SK-N-SH (cell line): ENCODE data around the gene PRKG1. TPM values are rescaled to one million over a fixed set of nuclear protein-coding genes. Genes with fewer than 3 reads are reported as not detected.

Experiments used
- CTCF ChIA-PET: fragments of 300-600, 350-600 bp; formaldehyde crosslinking; extraction: SDS; loops from one replicate; lab custom pipeline; 2021; lab: Yijun Ruan, JAX
- POLR2A ChIA-PET: fragments of 350-600 bp; sonication (Branson Sonifier 250); formaldehyde crosslinking; extraction: SDS; loops from one replicate; lab custom pipeline; 2020; ENCODE audit warnings: antibody characterized with exemption, inconsistent platforms; lab: Yijun Ruan, JAX
- DNase-seq: peaks from one replicate; pipeline ENCODE4 v3.0.0; 2012
- H2AFZ ChIP-seq: fragments of 200-600 bp; sonication (generic); 2 replicates; pipeline ENCODE4 v1.8.1; 2016; ENCODE audit warnings: antibody characterized with exemption, mild to moderate bottlenecking, low read depth
- H3F3A ChIP-seq: fragments of 200-600 bp; sonication (generic); replicated peaks from 2 replicates; pipeline ENCODE3; 2016; ENCODE audit warnings: antibody characterized with exemption, mild to moderate bottlenecking; ENCODE audit not compliant: insufficient read depth
- H3K27ac ChIP-seq, 2 experiments: fragments of 200-500 bp in 1 of 2; fragments of 200-600 bp in 1 of 2; sonication (Bioruptor generic) in 1 of 2; sonication (generic), shearing (Covaris generic) in 1 of 2; 2 replicates each; pipeline versions ENCODE4 v1.5.1 to v1.6.1; 2014 to 2016; ENCODE audit warnings: low read depth in 2 of 2, inconsistent platforms in 1 of 2, low read length in 1 of 2, mild to moderate bottlenecking in 1 of 2, mixed read lengths in 1 of 2
- H3K27me3 ChIP-seq: fragments of 200-600 bp; sonication (generic), shearing (Covaris generic); 2 replicates; pipeline ENCODE4 v1.6.1; 2016; ENCODE audit warnings: mixed run types; ENCODE audit not compliant: insufficient read depth
- H3K36me3 ChIP-seq, 2 experiments: fragments of 200-500 bp in 1 of 2; fragments of 200-600 bp in 1 of 2; sonication (Bioruptor generic) in 1 of 2; sonication (generic) in 1 of 2; replicated peaks in 1 of 2; 2 replicates each; pipeline versions ENCODE3 to v1.5.1; 2014 to 2016; ENCODE audit warnings: low read length in 1 of 2, mild to moderate bottlenecking in 1 of 2; ENCODE audit not compliant: insufficient read depth in 2 of 2, control insufficient read depth in 1 of 2
- H3K4me1 ChIP-seq, 2 experiments: fragments of 200-500 bp in 1 of 2; fragments of 200-600 bp in 1 of 2; sonication (Bioruptor generic) in 1 of 2; sonication (generic), shearing (Covaris generic) in 1 of 2; 2 replicates each; pipeline versions ENCODE4 v1.5.1 to v1.6.1; 2014 to 2016; ENCODE audit warnings: low read depth in 1 of 2, low read length in 1 of 2, mixed run types in 1 of 2; ENCODE audit not compliant: insufficient read depth in 2 of 2, control insufficient read depth in 1 of 2
- H3K4me2 ChIP-seq: fragments of 200-600 bp; sonication (generic), shearing (Covaris generic); 2 replicates; pipeline ENCODE4 v1.6.1; 2017; ENCODE audit warnings: mixed run types
- H3K4me3 ChIP-seq, 2 experiments: fragments of 200-500 bp in 1 of 2; fragments of 200-600 bp in 1 of 2; sonication (Bioruptor generic) in 1 of 2; sonication (generic), shearing (Covaris generic) in 1 of 2; 2 replicates each; pipeline versions ENCODE4 v1.5.1 to v1.8.1; 2014 to 2016; ENCODE audit warnings: low read depth in 2 of 2, inconsistent platforms in 1 of 2, low read length in 1 of 2, mild to moderate bottlenecking in 1 of 2, mixed read lengths in 1 of 2, moderate library complexity in 1 of 2
- H3K79me2 ChIP-seq: fragments of 200-600 bp; sonication (generic); 2 replicates; pipeline ENCODE4 v1.8.1; 2017; ENCODE audit warnings: mild to moderate bottlenecking; ENCODE audit not compliant: insufficient read depth
- H3K9ac ChIP-seq: fragments of 200-600 bp; sonication (generic); 2 replicates; pipeline ENCODE4 v1.6.1; 2017; ENCODE audit warnings: mixed run types
- H3K9me2 ChIP-seq: fragments of 200-600 bp; sonication (generic); 2 replicates; pipeline ENCODE4 v1.6.1; 2017; ENCODE audit warnings: mixed run types
- H3K9me3 ChIP-seq: fragments of 200-600 bp; sonication (generic); 2 replicates; pipeline ENCODE4 v1.6.1; 2017; ENCODE audit warnings: mixed run types, mild to moderate bottlenecking, moderate library complexity
- H4K20me1 ChIP-seq: fragments of 200-600 bp; sonication (generic); 2 replicates; pipeline ENCODE4 v1.6.1; 2017; ENCODE audit warnings: mild to moderate bottlenecking, mixed run types; ENCODE audit not compliant: insufficient read depth
- CHD2 ChIP-seq: fragments of 150-350 bp; IDR thresholded peaks from 2 replicates; pipeline ENCODE4 v1.6.1; 2018; ENCODE audit warnings: low read length; ENCODE audit not compliant: partially characterized antibody
- ELF1 ChIP-seq: IDR thresholded peaks from 2 replicates; pipeline ENCODE4 v1.4.0; 2012
- EP300 ChIP-seq, 2 experiments: IDR thresholded peaks; 2 replicates each; pipeline versions ENCODE4 v1.4.0 to v1.6.1; 2012; ENCODE audit warnings: borderline replicate concordance in 1 of 2, low read depth in 1 of 2, low read length in 1 of 2
- FOXM1 ChIP-seq: IDR thresholded peaks from 2 replicates; pipeline ENCODE4 v1.4.0; 2012; ENCODE audit warnings: low read depth, mild to moderate bottlenecking
- MEF2A ChIP-seq: IDR thresholded peaks from 2 replicates; pipeline ENCODE4 v1.4.0; 2012; ENCODE audit warnings: low read depth, borderline replicate concordance
- NFIC ChIP-seq: IDR thresholded peaks from 2 replicates; pipeline ENCODE4 v1.4.0; 2012; ENCODE audit warnings: borderline replicate concordance
- POLR2AphosphoS5 ChIP-seq: IDR thresholded peaks from 2 replicates; pipeline ENCODE4 v1.6.1; 2012; ENCODE audit warnings: low read depth, low read length
- RAD21 ChIP-seq: IDR thresholded peaks from 2 replicates; pipeline ENCODE4 v1.6.1; 2012; ENCODE audit warnings: mild to moderate bottlenecking, low read length
- RCOR1 ChIP-seq: fragments of 150-350 bp; IDR thresholded peaks from 2 replicates; pipeline ENCODE4 v1.6.1; 2017; ENCODE audit warnings: antibody characterized with exemption, low read length
- RFX5 ChIP-seq: IDR thresholded peaks from 2 replicates; pipeline ENCODE4 v1.6.1; 2012; ENCODE audit warnings: mild to moderate bottlenecking, improper control_type of control experiment, low read length
- RXRA ChIP-seq: IDR thresholded peaks from 2 replicates; pipeline ENCODE4 v1.4.0; 2012; ENCODE audit warnings: low read depth, mild to moderate bottlenecking, borderline replicate concordance
- SIN3A ChIP-seq: IDR thresholded peaks from 2 replicates; pipeline ENCODE4 v1.6.1; 2012; ENCODE audit warnings: low read depth, mild to moderate bottlenecking, low read length, moderate library complexity, borderline replicate concordance
- TCF12 ChIP-seq: IDR thresholded peaks from 2 replicates; pipeline ENCODE4 v1.4.0; 2012
- TEAD4 ChIP-seq: IDR thresholded peaks from 2 replicates; pipeline ENCODE4 v1.4.0; 2012; ENCODE audit warnings: mild to moderate bottlenecking, borderline replicate concordance; ENCODE audit not compliant: insufficient read depth
- YY1 ChIP-seq: IDR thresholded peaks from 2 replicates; pipeline ENCODE4 v1.4.0; 2012; ENCODE audit warnings: low read depth, mild to moderate bottlenecking
- polyA plus RNA-seq, 3 experiments: library from polyadenylated mRNA; depleted of rRNA; stranded (reverse); fragments of >200 nt; gene quantifications; 2 replicates each; pipeline ENCODE4 v1.2.3, GENCODE V29; 2012
- TF ChIP-seq, protein P1 (sequence below): IDR thresholded peaks from 2 replicates; pipeline ENCODE4 v1.4.0; 2012; ENCODE audit warnings: low read depth
- TF ChIP-seq, protein P2 (sequence below): fragments of 150-350 bp; IDR thresholded peaks from 2 replicates; pipeline ENCODE4 v1.6.1; 2017; ENCODE audit warnings: antibody characterized with exemption, low read length, low read depth, borderline replicate concordance
- TF ChIP-seq, protein P3 (sequence below): fragments of 150-350 bp; IDR thresholded peaks from 2 replicates; pipeline ENCODE4 v1.6.1; 2016; ENCODE audit warnings: mild to moderate bottlenecking, low read depth, low read length
- TF ChIP-seq, protein P4 (sequence below): IDR thresholded peaks from 2 replicates; pipeline ENCODE4 v1.4.0; 2012; ENCODE audit warnings: low read depth, borderline replicate concordance
- TF ChIP-seq, protein P5 (sequence below): IDR thresholded peaks from 2 replicates; pipeline ENCODE4 v1.6.1; 2012; ENCODE audit warnings: mild to moderate bottlenecking, low read depth, low read length, moderate library complexity
- TF ChIP-seq, protein P6 (sequence below): IDR thresholded peaks from 2 replicates; pipeline ENCODE4 v1.4.0; 2012; ENCODE audit warnings: low read depth, borderline replicate concordance

The PRKG1 gene
- polyA plus RNA-seq, 1 of the 3 experiments (the other 2 are of a cell fraction) = 4.1 TPM

DNA sequence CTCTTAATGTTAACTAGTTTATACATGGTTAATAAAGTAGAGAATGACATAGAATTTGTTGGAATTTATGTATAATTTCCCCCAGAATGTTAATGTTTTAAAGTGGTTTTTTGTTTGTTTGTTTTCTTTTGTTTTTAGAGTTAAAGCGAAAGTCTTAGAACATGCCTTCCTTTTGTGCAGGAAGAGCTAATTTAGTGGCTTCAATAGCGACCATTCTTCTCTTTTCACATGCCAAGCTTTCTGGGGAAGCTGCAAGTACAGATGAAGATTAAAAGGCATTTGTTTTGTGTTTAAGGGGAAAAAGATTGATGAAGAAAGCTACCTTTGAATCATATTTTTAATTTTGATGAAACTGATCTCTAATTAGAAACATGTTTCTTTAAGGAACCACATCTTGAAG is 881.4 kb downstream of the PRKG1 start (continued):
- TF ChIP-seq, protein P1, sequence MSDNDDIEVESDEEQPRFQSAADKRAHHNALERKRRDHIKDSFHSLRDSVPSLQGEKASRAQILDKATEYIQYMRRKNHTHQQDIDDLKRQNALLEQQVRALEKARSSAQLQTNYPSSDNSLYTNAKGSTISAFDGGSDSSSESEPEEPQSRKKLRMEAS = no peak
- TF ChIP-seq RAD21 (no peak), MEF2A (no peak)
- TF ChIP-seq, protein P2, sequence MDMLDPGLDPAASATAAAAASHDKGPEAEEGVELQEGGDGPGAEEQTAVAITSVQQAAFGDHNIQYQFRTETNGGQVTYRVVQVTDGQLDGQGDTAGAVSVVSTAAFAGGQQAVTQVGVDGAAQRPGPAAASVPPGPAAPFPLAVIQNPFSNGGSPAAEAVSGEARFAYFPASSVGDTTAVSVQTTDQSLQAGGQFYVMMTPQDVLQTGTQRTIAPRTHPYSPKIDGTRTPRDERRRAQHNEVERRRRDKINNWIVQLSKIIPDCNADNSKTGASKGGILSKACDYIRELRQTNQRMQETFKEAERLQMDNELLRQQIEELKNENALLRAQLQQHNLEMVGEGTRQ = no peak

DNA sequence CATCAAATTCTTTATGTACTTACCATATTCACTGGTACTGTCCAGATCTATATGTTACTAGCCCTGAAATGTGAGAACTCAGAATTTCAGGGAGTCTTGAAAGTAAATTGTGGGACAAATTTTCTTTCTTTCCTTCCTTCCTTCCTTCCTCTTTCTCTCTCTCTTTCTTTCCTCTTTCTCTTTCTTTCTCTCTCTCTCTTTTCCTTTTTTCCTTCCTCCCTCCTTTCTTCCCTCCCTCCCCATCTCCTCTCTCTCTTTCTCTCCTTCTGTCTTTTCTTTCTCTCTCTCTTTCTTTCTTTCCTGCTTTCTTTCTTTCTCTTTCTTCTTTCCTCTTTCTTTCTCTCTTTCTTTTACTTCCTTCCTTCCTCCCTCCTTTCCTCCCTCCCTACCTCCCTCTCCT is 882.5 kb downstream of the PRKG1 start:
- DNase-seq = no peak
- Histone ChIP-seq H3K27me3 (no peaks in the 10 kb centered on the region), H3K27ac (no peak overlapping the region), H2AFZ (no peak overlapping the region), H3F3A (no peaks in the 10 kb centered on the region), H3K4me1 (no peaks in the 10 kb centered on the region; a peak in 1 of 4 replicates), H3K4me3 (no peak overlapping the region), H3K9me3 (no peaks in the 10 kb centered on the region), H4K20me1 (no peaks in the 10 kb centered on the region), H3K79me2 (no peaks in the 10 kb centered on the region), H3K9ac (no peak overlapping the region), H3K9me2 (no peaks in the 10 kb centered on the region), H3K36me3 (no peaks in the 10 kb centered on the region), H3K4me2 (no peak overlapping the region)
- TF ChIP-seq CHD2 (no peak), NFIC (no peak), EP300 (IDR thresholded peaks at IDR 0.05; ENCODE audit: borderline replicate concordance in 1 of 2, low read depth in 1 of 2, low read length in 1 of 2) (no peak), RXRA (no peak), YY1 (no peak), RAD21 (no peak), FOXM1 (no peak), SIN3A (no peak), TCF12 (no peak), POLR2AphosphoS5 (no peak), MEF2A (no peak), TEAD4 (no peak), RCOR1 (no peak), RFX5 (no peak), ELF1 (no peak)
- TF ChIP-seq, protein P3, sequence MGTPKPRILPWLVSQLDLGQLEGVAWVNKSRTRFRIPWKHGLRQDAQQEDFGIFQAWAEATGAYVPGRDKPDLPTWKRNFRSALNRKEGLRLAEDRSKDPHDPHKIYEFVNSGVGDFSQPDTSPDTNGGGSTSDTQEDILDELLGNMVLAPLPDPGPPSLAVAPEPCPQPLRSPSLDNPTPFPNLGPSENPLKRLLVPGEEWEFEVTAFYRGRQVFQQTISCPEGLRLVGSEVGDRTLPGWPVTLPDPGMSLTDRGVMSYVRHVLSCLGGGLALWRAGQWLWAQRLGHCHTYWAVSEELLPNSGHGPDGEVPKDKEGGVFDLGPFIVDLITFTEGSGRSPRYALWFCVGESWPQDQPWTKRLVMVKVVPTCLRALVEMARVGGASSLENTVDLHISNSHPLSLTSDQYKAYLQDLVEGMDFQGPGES = no peak
- TF ChIP-seq, protein P1 = no peak
- TF ChIP-seq, protein P4, sequence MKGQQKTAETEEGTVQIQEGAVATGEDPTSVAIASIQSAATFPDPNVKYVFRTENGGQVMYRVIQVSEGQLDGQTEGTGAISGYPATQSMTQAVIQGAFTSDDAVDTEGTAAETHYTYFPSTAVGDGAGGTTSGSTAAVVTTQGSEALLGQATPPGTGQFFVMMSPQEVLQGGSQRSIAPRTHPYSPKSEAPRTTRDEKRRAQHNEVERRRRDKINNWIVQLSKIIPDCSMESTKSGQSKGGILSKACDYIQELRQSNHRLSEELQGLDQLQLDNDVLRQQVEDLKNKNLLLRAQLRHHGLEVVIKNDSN = no peak
- TF ChIP-seq, protein P5, sequence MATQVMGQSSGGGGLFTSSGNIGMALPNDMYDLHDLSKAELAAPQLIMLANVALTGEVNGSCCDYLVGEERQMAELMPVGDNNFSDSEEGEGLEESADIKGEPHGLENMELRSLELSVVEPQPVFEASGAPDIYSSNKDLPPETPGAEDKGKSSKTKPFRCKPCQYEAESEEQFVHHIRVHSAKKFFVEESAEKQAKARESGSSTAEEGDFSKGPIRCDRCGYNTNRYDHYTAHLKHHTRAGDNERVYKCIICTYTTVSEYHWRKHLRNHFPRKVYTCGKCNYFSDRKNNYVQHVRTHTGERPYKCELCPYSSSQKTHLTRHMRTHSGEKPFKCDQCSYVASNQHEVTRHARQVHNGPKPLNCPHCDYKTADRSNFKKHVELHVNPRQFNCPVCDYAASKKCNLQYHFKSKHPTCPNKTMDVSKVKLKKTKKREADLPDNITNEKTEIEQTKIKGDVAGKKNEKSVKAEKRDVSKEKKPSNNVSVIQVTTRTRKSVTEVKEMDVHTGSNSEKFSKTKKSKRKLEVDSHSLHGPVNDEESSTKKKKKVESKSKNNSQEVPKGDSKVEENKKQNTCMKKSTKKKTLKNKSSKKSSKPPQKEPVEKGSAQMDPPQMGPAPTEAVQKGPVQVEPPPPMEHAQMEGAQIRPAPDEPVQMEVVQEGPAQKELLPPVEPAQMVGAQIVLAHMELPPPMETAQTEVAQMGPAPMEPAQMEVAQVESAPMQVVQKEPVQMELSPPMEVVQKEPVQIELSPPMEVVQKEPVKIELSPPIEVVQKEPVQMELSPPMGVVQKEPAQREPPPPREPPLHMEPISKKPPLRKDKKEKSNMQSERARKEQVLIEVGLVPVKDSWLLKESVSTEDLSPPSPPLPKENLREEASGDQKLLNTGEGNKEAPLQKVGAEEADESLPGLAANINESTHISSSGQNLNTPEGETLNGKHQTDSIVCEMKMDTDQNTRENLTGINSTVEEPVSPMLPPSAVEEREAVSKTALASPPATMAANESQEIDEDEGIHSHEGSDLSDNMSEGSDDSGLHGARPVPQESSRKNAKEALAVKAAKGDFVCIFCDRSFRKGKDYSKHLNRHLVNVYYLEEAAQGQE = no peak
- TF ChIP-seq, protein P6, sequence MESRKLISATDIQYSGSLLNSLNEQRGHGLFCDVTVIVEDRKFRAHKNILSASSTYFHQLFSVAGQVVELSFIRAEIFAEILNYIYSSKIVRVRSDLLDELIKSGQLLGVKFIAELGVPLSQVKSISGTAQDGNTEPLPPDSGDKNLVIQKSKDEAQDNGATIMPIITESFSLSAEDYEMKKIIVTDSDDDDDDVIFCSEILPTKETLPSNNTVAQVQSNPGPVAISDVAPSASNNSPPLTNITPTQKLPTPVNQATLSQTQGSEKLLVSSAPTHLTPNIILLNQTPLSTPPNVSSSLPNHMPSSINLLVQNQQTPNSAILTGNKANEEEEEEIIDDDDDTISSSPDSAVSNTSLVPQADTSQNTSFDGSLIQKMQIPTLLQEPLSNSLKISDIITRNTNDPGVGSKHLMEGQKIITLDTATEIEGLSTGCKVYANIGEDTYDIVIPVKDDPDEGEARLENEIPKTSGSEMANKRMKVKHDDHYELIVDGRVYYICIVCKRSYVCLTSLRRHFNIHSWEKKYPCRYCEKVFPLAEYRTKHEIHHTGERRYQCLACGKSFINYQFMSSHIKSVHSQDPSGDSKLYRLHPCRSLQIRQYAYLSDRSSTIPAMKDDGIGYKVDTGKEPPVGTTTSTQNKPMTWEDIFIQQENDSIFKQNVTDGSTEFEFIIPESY = no peak
- ChIA-PET CTCF (interaction anchor here (1.0 to 1.3 kb wide), 2 partner anchors 24 to 567 kb away, joined by 3 to 4 read pairs; no protein-coding TSS in a partner anchor), POLR2A (no interaction called here)
